Activated T-helper 9 cell treated with anti-CD3 and anti-CD28 coated beads, Interleukin-2, amount 50 U/mL, for 16 hours (primary cell): ENCODE data around the gene NPTX1.

ENCODE experiments used
- DNase-seq: peaks from one replicate; pipeline ENCODE4 v3.0.0-alpha.2; 2020; ENCODE audit warnings: low read depth

NPTX1 gene

DNA sequence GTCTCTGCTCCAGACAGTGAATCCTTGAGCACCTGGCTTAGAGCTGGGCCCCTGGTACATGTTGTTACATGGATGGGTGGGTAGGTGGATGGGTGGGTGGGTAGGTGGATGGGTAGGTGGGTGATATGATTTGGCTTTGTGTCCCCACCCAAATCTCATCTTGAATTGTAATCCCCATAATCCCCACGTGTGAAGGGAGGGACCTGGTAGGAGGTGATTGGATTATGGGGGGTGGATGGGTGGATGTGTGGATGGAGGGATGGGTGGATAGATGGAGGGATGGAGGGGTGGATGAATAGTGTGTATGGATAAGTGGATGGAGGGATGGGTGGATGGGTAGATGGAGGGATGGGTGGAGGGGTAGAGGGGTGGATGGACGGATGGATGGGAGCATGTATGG is 26.6 kb upstream of the NPTX1 start:
- DNase-seq = no peak

DNA sequence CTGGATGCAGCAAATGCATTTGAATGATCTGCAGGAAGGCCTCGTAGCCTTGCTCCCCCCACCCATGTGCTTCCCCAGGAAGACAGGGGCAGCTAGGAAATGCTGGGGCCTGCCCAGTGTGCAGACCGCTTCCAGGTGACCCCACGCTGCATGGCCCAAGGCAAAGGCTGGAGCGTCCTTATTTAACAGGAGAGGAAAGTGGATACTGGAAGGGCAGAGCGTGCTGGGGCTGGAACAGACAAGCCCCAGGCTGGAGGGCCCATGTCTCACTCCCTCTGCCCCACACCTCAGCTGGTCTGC is 26.1 kb upstream of the NPTX1 start:
- DNase-seq = no peak

DNA sequence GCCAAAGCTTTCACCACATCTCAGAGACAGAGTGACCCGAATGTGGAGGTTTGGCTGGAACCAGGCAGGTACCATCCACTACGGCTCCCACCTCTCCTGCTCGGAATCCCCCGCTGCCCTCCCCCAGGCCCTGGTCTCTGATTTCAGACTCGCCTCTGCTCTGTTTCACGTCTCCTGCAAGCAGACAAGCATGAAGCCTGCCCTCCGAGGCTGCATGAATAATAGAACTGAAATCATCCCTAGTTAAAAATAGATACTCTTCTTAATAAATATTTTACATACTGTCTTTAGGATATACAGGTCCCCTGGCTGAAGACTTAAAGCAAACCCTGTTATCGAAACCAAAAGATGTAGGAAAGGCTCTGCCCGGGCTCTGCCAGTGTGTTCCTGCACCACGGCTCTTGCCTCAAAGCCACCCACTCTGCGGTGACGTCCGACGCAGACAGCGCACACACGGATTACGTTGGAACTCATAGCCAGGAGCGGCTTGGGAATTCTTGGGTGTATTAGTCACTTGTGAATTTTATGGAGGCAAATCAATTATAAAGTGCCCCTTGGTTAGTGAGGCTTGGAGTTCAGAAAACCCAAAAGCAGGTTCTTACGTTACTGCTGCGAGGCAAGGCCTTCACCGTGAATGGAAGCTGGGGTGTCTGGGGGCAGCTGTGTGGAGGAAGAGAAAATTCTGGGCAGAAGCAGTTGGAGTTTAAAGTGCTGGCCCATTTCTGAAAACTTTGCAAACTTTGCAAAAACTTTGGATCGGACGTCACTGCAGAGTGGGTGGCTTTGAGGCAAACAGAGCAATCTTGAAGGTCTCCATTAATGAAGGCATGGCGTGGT is 25.6 kb upstream of the NPTX1 start:
- no peak for DNase-seq

DNA sequence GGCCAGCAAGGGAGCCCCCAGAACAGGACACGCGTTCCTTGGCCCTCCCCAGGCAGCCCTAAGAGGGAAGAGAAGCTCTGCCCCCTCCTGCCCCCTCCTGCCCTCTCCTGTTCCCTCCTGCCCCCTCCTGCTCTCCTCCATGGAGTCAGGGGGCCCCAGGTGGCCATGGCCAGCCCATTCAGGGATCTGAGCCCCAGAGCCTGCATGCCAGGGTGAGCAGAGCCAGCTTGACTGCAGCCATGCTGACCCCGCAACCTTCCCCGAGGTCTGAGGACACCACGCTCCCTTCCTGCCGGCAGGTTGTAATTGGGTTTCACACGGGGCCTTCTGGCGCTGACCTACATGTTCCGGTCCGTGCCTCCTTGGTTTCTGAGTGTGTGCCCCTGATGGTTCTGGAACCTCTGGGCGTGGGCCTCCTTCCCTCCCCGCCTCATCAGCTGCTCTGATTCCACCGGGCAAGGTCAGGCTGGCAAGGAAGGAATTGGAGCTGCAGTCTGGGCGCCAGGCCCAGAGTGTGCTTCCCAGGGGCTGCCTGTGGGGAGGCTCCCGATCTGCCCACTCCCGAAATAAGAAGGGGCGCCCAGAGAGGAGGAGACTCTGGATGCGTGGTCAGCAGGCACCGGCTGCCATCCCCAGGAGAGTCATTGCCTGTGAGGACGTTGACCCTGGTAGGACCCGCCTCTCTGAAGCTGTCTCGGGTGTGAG is 23.7 kb upstream of the NPTX1 start:
- no peak for DNase-seq

DNA sequence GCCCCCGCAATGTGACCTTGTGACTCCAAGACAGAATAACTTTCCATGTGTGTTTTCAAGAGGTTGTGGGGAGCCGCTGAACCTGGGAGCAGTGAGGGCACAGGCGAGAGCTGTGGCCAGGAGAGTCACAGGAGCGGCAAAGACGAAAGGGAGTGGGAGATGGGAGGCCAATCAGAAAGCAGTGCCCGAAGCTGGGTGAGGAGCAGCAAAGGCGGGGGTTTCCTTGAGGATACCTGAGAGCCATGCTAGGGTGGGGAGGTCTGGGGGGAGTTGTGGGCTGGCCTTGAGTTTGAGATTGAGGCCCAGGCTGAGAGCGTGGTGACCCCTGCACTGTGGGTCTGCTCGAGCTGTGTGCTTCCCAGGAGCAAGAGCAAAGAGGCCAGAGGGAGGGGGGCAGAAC is 23.2 kb upstream of the NPTX1 start:
- no peak for DNase-seq

DNA sequence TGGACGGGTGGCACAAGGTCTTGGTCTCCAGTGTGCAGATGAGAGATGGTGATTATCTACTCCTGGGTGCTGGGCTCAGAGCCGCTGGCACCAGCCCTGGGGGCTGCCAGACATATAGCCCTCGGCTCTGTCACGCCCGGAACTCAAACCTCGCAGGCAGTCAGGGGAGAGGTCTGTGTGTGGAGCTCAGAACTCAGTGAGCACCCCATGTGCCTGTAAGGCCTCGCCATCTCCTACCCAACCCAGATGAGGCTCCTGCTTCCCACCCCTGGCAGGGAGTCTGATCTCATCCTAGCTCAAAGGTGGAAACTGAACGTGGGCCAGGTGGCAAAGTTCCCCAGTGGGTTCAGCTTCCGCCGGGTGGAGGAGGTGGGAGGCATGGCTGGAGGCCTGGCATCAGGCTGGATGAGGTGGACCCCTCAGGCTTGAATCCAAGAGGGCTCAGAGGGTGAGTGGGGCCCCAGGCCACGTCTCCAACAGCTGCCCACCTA is 22.6 kb upstream of the NPTX1 start:
- no peak for DNase-seq

DNA sequence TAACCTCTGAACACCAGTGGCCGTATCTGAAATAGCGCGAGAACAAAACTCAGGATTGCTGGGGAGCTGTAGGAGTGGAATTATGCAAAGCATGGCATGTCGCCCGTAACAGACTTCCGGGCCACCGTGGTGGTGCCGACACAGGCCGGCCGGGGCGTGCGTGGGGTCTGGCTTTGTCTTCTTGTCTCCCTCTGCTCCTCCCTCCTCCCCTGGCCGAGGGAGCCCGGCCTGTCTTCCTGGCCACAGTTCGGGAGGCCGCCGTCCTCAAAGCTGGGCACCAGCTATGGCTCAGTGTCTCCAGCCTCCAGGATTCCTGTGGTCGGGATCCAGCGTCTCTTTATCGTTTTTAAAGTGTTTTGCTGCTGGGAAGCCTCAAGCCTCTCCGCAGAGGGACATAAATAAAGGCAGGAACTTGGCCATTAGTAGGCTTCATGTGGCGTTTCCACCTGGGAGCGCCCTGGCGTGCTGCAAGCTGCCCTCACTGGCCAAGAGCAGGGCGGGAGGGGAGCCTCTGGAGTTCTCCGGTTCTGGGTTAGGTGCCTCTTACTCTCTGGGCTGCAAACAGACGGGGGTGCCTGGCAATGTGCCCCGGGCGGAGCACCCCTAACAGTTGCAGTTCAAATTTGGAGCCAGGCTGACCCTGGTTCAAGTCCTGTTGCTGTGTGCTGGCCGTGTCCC is 22.0 kb upstream of the NPTX1 start:
- DNase-seq = no peak

DNA sequence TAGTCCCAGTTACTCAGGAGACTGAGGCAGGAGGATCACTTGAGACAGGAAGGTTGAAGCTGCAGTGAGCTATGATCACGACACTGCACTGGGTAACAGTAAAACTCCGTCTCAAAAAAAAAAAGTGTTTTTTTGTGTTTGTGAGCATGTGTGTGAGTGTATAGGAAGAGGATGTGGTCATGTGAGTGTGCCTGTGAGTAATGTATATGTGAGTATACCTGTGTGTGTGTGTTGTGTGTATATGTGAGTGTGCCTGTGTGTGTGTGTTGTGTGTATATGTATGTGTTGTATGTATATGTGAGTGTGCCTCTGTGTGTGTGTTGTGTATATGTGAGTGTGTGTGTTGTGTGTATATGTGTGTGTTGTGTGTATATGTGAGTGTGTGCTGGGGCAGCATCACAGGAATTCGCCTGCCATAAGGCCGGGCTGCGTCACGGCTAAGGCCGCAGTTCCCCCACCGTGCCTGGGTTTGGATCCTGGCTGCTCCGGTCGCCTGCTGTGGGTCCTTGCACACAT is 21.4 kb upstream of the NPTX1 start:
- DNase-seq = no peak

DNA sequence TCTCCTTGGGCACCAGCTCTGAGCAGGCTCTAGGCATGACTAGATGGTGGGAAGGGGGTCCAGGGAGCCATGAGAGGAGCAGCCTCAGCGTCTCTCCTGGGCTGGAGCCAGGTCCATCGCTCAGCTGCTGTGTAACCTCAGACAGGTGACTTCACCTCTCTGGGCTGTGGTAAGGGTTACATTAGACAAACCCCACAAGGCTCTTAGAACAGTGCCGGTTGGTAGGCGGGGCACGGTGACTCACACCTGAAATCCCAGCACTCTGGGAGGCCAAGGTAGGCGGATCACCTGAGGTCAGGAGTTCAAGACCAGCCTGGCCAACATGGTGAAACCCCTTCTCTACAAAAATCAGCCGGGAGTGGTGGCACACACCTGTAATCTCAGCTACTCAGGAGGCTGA is 18.1 kb upstream of the NPTX1 start:
- no peak for DNase-seq

DNA sequence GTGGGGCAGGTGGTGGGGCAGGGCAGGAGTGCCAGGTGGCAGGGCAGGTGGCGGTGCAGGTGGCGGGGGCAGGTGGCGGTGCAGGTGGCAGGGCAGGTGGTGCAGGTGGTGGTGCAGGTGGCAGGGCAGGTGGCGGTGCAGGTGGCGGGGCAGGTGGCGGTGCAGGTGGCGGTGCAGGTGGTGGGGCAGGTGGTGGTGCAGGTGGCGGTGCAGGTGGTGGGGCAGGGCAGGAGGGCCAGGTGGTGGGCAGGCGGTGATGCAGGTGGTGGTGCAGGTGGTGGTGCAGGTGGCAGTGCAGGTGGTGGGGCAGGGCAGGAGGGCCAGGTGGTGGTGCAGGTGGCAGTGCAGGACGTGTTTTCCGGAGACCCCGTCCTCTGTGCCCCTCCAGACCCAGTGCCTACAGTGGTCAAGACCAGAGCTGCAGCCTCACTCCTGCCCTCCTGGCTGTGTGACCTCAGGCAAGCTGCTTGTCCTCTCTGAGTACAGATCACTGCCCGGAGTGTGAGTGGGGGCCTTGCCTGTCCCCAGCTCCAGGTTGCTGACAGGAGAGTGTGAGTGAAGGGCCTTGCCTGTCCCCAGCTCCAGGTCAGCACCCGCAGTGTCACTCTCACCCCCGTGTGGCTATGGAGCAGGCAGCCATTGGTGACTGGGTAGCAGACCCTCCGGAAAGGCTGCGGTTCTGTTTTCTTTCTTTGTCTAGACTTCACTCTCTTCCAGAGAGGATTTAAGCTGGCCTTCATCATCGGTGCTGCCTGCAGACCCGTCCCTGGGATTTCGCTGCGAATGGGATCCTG is 16.1 kb upstream of the NPTX1 start:
- DNase-seq = no peak

DNA sequence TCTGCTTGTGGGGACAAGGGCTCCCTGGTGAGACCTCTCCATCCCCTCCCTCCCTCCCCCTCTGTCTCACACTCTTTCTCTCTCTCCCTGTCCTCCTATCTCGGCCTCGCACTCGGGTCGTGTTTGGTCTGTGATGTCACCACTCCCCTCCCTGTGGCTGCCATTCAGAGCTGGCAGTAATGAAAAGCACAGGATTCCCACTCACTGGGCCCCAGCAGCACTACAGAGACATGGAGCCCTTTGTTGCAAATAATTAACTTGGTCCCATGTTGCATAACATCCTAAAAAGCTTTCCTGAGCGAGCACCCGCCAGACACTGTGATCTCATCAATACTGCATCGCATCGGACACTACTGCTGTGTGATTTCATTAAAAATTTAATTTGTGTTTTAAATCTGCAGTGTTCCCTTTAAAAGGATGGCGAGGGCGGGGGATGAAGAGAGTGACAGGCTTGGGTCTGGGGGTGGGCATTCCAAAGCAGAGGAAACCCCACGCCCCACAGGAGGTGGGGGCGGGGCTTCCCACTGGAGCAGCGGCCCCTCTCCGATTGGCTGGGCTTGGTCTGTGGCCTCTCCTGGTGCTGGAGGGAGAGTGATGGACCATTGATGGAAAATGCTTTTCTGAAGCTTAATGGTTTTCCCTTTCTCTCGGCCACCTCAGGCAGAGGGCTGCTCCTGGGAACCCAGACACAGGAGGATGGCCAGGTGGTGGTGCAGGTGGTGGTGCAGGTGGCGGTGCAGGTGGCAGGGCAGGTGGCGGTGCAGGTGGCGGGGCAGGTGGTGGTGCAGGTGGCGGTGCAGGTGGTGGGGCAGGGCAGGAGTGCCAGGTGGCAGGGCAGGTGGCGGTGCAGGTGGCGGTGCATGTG is 15.3 kb upstream of the NPTX1 start:
- no peak for DNase-seq

DNA sequence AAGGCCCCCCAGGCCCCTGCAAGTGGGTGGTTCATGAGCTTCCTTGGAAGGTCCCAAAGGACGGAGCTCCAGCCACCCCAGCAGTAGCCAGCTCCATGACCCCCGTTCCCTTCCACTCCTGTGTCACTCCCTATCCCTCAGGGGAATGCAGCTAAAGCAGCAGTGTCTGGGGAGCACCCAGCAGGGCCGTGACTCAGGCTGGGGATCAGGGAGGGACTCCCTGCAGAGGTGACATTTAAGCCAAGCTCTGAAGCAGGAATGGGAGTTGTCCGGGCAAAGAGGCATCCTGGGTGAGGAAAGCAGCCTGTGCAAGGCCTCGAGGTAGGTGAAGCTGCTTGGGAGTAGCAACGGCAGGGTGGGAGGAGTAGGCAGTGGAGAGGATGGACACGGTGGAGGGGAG is 11.1 kb upstream of the NPTX1 start:
- DNase-seq = no peak

DNA sequence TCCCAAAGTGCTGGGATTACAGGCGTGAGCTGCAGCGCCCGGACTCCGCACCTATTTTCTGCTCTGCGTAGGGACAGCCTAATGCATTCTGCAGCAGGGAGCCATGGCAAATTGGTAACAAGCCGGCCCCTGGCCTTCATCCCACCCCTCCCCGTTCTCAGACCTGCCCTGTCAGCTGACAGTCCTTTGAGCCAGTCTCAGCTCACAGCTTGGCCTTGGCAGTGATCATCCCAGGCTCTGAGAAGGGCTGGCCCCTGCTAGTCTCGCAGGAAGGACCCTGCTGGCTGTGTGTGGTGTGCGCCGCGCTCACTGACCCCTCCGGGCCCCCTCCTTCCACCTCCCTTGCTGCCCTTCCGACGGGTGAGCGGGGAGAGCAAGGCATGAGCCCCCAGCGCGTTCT is 10.3 kb upstream of the NPTX1 start:
- DNase-seq = no peak

DNA sequence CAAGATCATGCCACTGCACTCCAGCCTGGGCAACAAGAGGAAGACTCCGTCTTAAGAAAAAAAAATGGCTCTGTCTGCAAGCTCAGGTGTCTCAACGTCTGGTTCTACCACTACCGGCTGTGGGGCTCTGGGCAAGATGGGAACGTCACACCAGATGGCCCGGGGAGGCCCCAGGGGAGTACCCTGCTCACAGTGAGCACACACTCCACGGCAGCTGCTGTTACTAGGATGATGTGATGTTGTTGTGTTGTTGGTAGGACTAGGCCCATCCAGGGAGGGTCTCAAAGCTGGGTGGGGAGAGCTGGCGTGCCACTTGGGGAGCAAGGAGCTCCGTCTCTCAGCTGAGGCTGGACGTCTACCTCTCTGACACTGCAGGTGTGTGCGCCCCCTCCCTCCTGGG is 9.4 kb upstream of the NPTX1 start:
- DNase-seq = no peak

DNA sequence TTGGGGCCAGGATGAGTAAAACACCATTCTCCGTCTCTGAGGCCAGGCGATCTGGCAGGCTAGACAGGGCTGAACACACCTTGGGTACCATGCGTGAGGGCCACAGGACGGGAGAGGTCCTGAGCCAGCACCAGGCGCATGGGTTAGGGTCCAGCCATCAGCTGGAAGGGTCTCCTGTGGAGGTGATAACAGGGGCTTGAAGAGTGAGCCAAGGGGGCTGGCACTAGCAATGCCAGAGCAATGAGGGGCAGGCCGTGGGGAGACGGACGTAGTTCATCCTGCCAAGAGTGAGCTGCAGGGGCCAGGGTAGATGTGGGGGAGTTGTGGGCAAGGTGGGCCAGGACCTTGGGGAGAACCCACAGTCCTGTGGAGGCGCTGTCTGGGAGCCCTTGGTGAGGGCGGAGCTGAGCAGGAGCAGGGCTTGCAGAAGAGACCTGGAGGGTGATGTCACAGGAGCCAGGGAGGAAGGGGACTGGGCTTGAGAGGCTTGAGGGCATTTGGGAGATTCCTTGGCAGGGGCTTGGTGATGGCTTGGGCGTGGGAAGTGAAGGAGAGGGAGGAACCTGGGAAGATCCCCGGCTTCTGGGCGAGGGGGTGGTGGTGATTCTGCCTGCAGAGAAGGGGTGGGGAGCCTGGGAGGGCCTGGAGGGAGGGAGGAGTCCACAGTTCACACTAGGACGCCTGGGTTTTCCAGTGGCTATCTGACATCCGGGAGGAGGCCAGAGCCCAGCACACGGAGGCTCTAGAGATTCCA is 6.3 kb upstream of the NPTX1 start:
- no peak for DNase-seq

DNA sequence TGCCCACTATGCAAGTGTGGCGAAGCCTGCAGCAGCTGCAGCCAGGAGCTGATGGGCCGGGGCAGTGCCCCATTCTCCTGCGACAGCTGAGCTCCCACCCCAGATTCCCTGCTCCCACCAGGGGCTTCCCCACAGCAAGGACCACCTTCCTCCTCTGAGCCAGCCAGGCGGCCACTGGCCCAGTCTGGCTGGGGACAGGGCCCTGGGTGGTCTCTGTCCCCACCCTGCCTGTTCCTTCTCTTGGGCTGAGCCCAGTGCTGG is 5.6 kb upstream of the NPTX1 start:
- no peak for DNase-seq

DNA sequence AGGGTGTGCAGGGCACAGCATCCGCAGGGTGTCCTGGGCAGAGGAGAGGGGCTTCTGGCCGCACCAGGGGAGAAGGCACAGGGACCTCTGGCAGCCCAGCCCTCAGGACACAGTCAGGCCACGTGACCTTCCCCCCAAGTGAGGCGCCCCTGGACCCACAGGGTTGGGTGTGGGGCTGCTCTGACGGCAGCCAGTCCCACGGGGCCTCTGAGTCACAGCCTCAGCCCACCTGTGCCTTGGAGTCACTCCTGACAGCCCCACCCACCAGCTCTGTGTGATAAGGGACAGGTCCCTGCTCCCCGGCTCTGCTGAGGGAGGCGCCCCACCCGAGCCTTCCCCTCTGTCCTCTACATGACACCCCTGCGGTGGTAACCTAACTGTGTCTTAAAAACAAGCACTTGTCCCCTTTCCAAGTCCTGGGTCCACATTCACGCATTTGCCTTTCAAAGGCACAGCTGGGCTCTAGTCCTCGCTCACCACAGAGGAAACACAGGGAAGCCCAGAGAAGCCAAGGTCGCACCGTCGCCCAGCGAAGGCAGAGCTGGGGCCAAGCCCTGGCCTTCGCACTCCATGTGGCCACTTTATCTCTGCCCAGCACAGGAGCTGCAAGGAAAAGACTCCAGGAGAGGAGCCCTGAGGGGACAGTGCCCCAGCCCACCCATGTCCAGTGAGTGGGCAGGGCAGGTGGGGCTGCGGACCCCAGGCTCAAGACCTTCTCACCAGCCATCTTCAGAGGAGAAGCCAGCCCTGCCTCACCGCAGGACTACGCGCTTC is 5.1 kb upstream of the NPTX1 start:
- DNase-seq = no peak

DNA sequence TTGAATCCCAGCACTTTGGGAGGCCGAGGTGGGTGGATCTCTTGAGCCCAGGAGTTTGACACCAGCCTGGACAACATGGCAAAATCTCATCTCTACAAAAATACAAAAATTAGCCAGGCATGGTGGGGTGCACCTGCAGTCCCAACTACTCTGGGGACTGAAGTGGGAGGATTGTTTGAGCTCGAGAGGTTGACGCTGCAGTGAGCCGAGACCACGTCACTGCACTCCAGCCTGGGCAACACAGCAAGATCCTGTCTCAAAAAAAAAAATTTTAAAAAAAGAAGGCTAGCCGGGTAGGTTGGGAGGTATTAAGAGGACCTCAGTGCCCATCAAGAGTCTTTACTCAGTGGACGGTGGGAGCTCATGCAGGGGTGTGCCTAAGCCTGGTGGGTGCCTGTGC is 3.8 kb upstream of the NPTX1 start:
- no peak for DNase-seq

DNA sequence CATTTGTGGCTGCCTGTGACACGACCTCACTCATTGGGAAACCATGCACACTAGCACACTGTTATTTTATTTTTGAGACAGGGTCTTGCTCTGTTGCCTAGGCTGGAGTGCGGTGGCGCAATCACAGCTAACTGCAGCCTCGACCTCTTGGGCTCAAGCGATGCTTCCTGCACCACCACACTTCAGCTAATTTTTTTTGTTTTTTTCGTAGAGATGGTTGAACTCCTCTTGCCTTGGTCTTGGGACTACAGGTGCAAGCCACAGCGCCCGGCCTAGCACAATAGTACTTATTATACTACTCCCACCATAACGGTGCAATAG is 2.8 kb upstream of the NPTX1 start:
- no peak for DNase-seq
